Measurements from ENCODE around the gene ZNF778. TPM values are rescaled to one million over a fixed set of nuclear protein-coding genes. Genes with fewer than 3 reads are reported as not detected.

ZNF778 gene
- total RNA-seq, 1 donor from 2014 or later, result 35.5 TPM

- peaks cover 13% of the 10 kb centered on the region for H3K36me3 Mint-ChIP-seq (ENCODE audit: low read depth, unreplicated experiment)
- DNase-seq (ENCODE audit: low spot score), result no peak
- no peak overlapping the region for H3K27ac Mint-ChIP-seq (ENCODE audit: unreplicated experiment)
- no peak for TF ChIP-seq CTCF (IDR thresholded peaks at IDR 0.05; ENCODE audit: unreplicated experiment)
- H3K27me3 Mint-ChIP-seq (ENCODE audit: unreplicated experiment), result peaks cover 8% of the 10 kb centered on the region
- H3K4me3 Mint-ChIP-seq (ENCODE audit: unreplicated experiment), result no peak overlapping the region
- H3K9me3 Mint-ChIP-seq (ENCODE audit: unreplicated experiment), result no peaks in the 10 kb centered on the region
- no peaks in the 10 kb centered on the region for H3K4me1 Mint-ChIP-seq (ENCODE audit: unreplicated experiment)
Observed at GRCh38 chr16:89280546-89281188, 63.2 kb downstream of the ZNF778 start.

GRCh38 chr16:89281189-89281577 is 63.7 kb downstream of the ZNF778 start:
- Mint-ChIP-seq H3K4me3 (ENCODE audit: unreplicated experiment) (no peak overlapping the region), H3K36me3 (ENCODE audit: low read depth, unreplicated experiment) (peaks cover 8% of the 10 kb centered on the region), H3K27me3 (ENCODE audit: unreplicated experiment) (peaks cover 6% of the 10 kb centered on the region), H3K27ac (ENCODE audit: unreplicated experiment) (no peak overlapping the region), H3K9me3 (ENCODE audit: unreplicated experiment) (no peaks in the 10 kb centered on the region), H3K4me1 (ENCODE audit: unreplicated experiment) (no peaks in the 10 kb centered on the region)
- no peak for TF ChIP-seq CTCF (IDR thresholded peaks at IDR 0.05; ENCODE audit: unreplicated experiment)
- DNase-seq (ENCODE audit: low spot score), result no peak

DNA sequence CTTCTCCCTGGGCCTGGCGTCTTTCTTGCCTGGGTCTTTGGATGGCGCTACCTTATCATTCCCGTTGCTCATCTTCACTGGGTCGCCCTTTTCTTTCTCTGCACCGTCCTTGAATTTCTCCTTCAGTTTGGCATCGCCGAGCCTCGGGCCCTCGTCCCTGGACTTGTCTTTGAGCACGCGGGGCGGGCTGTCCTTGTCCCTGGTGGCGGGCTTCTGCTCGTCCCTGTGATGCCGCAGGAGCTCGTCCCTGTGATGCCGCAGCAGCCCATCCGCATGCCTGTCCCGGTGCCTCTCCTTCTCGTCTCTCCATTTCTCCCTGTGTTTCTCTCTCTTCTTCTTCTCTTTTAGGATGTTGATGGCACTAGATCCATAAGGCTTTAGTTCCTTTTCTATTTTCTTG is 64.3 kb downstream of the ZNF778 start:
- no peak for DNase-seq (ENCODE audit: low spot score)
- no peak for TF ChIP-seq CTCF (IDR thresholded peaks at IDR 0.05; ENCODE audit: unreplicated experiment)
- Mint-ChIP-seq H3K9me3 (ENCODE audit: unreplicated experiment) (no peaks in the 10 kb centered on the region), H3K4me3 (ENCODE audit: unreplicated experiment) (no peak overlapping the region), H3K27me3 (ENCODE audit: unreplicated experiment) (peaks cover 5% of the 10 kb centered on the region), H3K4me1 (ENCODE audit: unreplicated experiment) (no peaks in the 10 kb centered on the region), H3K27ac (ENCODE audit: unreplicated experiment) (no peak overlapping the region), H3K36me3 (ENCODE audit: low read depth, unreplicated experiment) (peaks cover 7% of the 10 kb centered on the region)

DNA sequence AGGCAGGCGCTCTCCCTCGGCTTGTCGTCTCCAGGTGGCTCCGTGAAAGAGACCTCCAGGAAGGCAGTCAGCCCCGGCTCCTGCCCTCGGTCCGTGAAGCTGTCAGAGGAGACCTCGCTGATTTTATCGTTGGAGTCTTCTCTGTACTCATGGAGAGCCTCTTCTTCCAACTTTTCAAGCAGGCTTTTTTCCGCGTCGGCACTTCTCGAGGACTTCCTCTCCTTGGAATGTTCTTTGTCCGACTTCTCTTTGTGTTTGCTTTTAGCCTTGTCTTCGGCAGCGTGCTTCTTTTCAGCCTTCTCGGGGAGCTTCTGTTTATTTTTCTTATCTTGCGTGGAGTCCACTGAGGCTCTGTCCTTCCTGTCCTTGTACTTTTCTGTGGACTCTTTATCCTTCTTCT is 65.0 kb downstream of the ZNF778 start:
- TF ChIP-seq CTCF (IDR thresholded peaks at IDR 0.05; ENCODE audit: unreplicated experiment), result no peak
- H3K4me3 Mint-ChIP-seq (ENCODE audit: unreplicated experiment), result no peak overlapping the region
- H3K9me3 Mint-ChIP-seq (ENCODE audit: unreplicated experiment), result no peaks in the 10 kb centered on the region
- H3K36me3 Mint-ChIP-seq (ENCODE audit: low read depth, unreplicated experiment), result peaks cover 3% of the 10 kb centered on the region
- no peak for DNase-seq (ENCODE audit: low spot score)
- no peak overlapping the region for H3K27ac Mint-ChIP-seq (ENCODE audit: unreplicated experiment)
- peaks cover 5% of the 10 kb centered on the region for H3K27me3 Mint-ChIP-seq (ENCODE audit: unreplicated experiment)
- peaks cover 2% of the 10 kb centered on the region for H3K4me1 Mint-ChIP-seq (ENCODE audit: unreplicated experiment)

DNA sequence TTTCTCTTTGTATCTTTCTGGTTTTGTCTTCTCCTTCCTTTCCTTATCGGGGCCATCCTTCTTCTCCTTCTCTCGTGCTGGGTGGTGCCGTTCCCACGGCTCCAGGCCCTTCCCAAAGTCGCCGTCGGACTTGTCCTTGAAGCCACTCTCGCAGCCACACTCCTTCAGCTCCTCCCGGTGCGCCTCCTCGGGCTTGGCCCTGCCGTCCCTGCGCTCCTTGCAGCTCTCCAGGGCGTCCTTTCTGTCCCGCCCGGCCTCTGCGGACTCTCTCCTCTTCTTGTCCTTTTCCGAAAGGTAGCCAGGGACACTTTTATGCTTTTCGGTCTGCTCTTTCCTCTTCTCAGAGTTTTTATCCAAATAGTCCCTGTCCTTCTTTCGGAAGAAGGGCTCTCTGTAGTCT is 65.9 kb downstream of the ZNF778 start:
- H3K9me3 Mint-ChIP-seq (ENCODE audit: unreplicated experiment), result no peaks in the 10 kb centered on the region
- peaks cover 9% of the 10 kb centered on the region for H3K36me3 Mint-ChIP-seq (ENCODE audit: low read depth, unreplicated experiment)
- H3K27ac Mint-ChIP-seq (ENCODE audit: unreplicated experiment), result no peak overlapping the region
- no peak for TF ChIP-seq CTCF (IDR thresholded peaks at IDR 0.05; ENCODE audit: unreplicated experiment)
- H3K27me3 Mint-ChIP-seq (ENCODE audit: unreplicated experiment), result peaks cover 5% of the 10 kb centered on the region
- no peak for DNase-seq (ENCODE audit: low spot score)
- no peak overlapping the region for H3K4me3 Mint-ChIP-seq (ENCODE audit: unreplicated experiment)
- peaks cover 3% of the 10 kb centered on the region for H3K4me1 Mint-ChIP-seq (ENCODE audit: unreplicated experiment)
